ENCODE results near the gene POP4. TPM values are rescaled to one million over a fixed set of nuclear protein-coding genes. Genes with fewer than 3 reads are reported as not detected.

The POP4 gene
- total RNA-seq, 6 donors from 2014 or later: 29.3 to 59.6 (median 53.8) TPM

DNA sequence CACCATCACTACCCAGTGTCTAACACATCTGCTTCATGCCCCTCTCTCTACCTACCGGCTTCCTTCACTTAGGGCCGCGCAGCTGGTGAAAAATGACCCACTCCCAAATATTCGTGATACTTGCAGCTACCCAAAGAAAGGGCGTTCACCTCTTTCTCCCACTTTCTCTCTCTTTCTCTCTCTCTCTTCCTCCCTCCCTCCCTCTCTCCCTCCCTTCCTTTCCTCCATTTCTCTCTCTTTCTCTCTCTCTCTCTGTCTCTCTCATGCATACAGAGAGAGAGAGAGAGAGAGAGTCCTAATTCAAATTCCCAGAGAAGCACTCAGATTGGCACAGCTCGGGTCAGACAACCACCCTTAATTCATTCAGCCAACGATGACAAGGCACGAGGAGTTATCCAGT, 27.7 kb upstream of the POP4 start:
- TF ChIP-seq, protein P1, sequence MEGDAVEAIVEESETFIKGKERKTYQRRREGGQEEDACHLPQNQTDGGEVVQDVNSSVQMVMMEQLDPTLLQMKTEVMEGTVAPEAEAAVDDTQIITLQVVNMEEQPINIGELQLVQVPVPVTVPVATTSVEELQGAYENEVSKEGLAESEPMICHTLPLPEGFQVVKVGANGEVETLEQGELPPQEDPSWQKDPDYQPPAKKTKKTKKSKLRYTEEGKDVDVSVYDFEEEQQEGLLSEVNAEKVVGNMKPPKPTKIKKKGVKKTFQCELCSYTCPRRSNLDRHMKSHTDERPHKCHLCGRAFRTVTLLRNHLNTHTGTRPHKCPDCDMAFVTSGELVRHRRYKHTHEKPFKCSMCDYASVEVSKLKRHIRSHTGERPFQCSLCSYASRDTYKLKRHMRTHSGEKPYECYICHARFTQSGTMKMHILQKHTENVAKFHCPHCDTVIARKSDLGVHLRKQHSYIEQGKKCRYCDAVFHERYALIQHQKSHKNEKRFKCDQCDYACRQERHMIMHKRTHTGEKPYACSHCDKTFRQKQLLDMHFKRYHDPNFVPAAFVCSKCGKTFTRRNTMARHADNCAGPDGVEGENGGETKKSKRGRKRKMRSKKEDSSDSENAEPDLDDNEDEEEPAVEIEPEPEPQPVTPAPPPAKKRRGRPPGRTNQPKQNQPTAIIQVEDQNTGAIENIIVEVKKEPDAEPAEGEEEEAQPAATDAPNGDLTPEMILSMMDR (IDR thresholded peaks at IDR 0.05): no peak
- no peak for TF ChIP-seq POLR2AphosphoS5 (IDR thresholded peaks at IDR 0.05)
- TF ChIP-seq POLR2A (IDR thresholded peaks at IDR 0.05): no peak
- TF ChIP-seq EP300 (IDR thresholded peaks at IDR 0.05): no peak
- ATAC-seq (ENCODE audit: low FRiP score in 2 of 2) (no peak), DNase-seq (no peak)
- no peaks in the 10 kb centered on the region for H3K36me3 ChIP-seq
- no peaks in the 10 kb centered on the region for H3K27me3 ChIP-seq
- no peak overlapping the region for H3K27ac ChIP-seq
- no peaks in the 10 kb centered on the region for H3K9me3 ChIP-seq
- H3K4me1 ChIP-seq: no peaks in the 10 kb centered on the region
- no peak overlapping the region for H3K4me3 ChIP-seq
- WGBS, 2 donors: 67 to 81% methylated on average over 8 of the region's 8 CpGs

DNA sequence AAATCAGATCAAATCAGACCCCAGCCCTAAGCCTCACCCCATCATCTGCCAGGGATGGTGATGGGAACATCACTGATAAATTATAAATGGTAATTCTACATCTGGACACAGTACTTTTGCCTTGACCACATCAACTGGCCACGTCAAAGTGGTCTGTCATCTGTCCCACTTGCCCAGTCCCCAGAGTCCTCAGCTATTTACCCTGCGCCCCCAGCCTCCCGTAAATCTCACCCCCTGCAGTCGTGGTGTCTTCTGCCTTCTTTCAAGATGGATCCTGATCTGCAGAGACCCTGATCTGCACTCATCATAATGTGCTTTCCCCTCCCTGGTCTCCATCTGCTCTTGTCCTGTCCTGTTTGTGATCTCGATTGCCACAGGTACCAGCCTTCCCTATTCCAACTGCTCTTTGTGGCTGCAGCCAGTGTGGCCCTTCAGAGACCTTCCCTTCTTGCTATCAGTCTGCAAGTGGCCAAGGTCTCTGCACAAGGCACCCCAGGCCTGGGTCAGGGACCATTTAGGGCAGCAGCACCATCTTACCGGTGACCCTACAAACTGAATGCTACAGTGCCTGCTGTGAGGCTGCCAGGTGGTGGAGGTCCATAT, 26.7 kb upstream of the POP4 start:
- no peaks in the 10 kb centered on the region for H3K27me3 ChIP-seq
- no peaks in the 10 kb centered on the region for H3K4me1 ChIP-seq
- H3K36me3 ChIP-seq: no peaks in the 10 kb centered on the region
- no peaks in the 10 kb centered on the region for H3K9me3 ChIP-seq
- DNase-seq: no peak
- H3K27ac ChIP-seq: no peak overlapping the region
- no peak for ATAC-seq (ENCODE audit: low FRiP score in 2 of 2)
- TF ChIP-seq POLR2AphosphoS5 (IDR thresholded peaks at IDR 0.05): no peak
- TF ChIP-seq, protein P1 (IDR thresholded peaks at IDR 0.05): no peak
- WGBS, 2 donors: 70 to 76% methylated on average over 5 of the region's 6 CpGs
- no peak overlapping the region for H3K4me3 ChIP-seq

DNA sequence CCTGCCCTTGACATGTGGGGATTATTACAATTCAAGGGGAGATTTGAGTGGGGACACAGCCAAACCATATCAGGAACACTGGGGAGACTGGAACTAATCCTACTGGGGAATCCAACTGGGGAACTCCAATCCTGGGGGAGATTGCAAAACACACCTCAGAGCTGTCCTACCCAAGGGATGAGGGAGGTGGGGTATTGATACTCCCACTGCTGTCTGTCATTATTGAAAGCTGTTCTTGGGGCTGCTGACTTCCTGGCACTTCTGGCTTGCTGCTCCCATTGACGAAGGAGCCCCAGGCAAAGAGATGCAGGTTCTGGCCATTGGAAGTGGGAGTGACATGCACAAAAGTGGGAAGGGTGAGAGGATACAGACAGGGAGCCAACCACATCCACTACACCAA, 24.7 kb upstream of the POP4 start:
- Histone ChIP-seq H3K27ac (no peak overlapping the region), H3K27me3 (no peaks in the 10 kb centered on the region), H3K4me3 (no peak overlapping the region), H3K9me3 (no peaks in the 10 kb centered on the region), H3K4me1 (no peaks in the 10 kb centered on the region), H3K36me3 (no peaks in the 10 kb centered on the region)
- TF ChIP-seq EP300 (IDR thresholded peaks at IDR 0.05) (no peak), POLR2A (IDR thresholded peaks at IDR 0.05) (no peak), POLR2AphosphoS5 (IDR thresholded peaks at IDR 0.05) (no peak)
- TF ChIP-seq, protein P1 (IDR thresholded peaks at IDR 0.05): no peak
- 0 to 46% methylated on average over 1 of the region's 1 CpG for WGBS, 2 donors
- no peak for ATAC-seq (ENCODE audit: low FRiP score in 2 of 2)
- DNase-seq: no peak

DNA sequence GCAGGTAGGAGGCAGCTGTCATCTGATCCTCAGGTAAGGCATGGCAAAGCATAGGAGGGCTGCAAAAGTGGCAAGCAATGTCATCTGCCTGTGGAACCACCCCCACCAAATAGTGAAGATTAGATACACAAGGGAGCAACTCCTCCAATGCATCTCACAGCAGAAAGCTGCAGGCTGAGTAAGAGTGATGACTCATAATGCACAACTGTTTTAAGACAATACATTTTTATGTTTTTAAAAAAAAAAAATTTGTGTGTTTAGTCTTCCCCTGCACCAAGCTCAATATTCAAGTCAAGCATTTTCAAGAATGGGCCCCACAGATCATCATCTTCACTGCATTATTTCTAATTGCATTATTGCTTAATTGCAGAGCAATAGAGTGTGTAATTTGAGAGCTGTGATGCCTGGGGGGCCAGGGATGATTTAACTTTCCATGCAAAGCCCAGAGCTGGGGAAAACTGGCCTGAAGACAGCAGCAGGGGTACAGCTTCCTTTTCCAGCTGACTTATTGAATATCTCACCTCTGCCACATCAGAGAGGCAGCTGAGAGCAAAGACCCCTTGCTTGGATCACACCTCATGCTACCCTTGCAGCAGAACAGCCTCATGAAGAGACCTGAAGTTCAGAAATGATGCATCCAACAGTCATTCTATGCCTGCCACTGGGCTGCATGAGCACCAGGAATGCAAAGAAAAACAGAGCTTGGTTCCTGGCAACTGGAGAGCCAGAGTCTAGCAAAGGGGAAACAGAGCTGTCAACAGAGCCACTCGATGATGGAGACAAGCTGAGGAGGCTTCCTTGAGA, 22.7 kb upstream of the POP4 start:
- no peaks in the 10 kb centered on the region for H3K4me1 ChIP-seq
- WGBS, 2 donors: 42 to 52% methylated on average over 1 of the region's 1 CpG
- H3K9me3 ChIP-seq: no peaks in the 10 kb centered on the region
- no peaks in the 10 kb centered on the region for H3K36me3 ChIP-seq
- no peak for DNase-seq
- no peak for ATAC-seq (ENCODE audit: low FRiP score in 2 of 2)
- no peak overlapping the region for H3K4me3 ChIP-seq
- no peaks in the 10 kb centered on the region for H3K27me3 ChIP-seq
- H3K27ac ChIP-seq: no peak overlapping the region
- TF ChIP-seq EP300 (IDR thresholded peaks at IDR 0.05) (no peak), POLR2AphosphoS5 (IDR thresholded peaks at IDR 0.05) (no peak), POLR2A (IDR thresholded peaks at IDR 0.05) (no peak)
- TF ChIP-seq, protein P1 (IDR thresholded peaks at IDR 0.05): no peak

All from upper lobe of left lung (tissue), 6 donors.